ENCODE data around the gene REPS1.
"Not testable (repeated sequence)": the region's sequence is repeated elsewhere in the genome, so short reads cannot be mapped to it uniquely, and the experiment has no call there.

REPS1 gene

GRCh38 chr6:138966870-138967269, 21.2 kb downstream of the REPS1 start:
- DNase-seq, result no peak

DNA sequence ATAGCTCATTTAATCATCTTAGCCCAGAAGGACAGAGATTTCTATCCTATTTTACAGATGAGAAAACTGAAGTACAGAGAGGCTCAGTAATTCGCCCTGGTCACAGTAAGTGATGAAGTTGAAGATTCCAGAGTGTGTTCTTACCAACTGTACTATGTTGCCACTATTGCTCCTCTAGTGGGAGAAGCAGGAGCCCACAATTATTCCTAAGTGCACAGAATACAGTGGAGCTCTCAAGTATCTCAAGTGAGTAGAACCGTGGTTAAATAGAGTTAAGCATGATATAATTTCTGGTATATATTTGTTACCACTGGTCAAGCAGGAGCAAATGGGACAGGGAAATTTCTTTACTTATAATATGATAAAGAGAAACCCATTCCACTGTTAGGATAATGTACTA, 22.1 kb downstream of the REPS1 start:
- no peak for DNase-seq

- DNase-seq, result no peak
Measured at GRCh38 chr6:138965291-138965874, 22.7 kb downstream of the REPS1 start.

DNA sequence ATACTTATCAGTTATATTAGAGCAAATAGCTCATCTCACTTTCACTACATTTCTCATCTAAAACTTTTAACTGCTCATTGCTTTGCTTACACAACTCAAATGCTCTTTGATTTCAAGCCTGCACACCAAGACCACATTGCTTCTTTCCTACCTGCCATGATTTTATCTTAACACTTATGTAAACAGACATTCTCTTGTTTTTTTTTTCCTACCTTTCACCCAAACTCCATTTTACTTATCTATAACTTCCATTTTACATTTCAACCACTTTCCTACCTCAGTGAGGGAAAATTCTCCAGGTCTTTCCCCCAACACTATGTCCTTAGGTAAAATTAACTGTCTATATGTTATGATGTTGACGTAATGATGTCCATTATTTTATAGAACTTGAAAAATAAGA, 24.0 kb downstream of the REPS1 start:
- DNase-seq, result no peak

DNA sequence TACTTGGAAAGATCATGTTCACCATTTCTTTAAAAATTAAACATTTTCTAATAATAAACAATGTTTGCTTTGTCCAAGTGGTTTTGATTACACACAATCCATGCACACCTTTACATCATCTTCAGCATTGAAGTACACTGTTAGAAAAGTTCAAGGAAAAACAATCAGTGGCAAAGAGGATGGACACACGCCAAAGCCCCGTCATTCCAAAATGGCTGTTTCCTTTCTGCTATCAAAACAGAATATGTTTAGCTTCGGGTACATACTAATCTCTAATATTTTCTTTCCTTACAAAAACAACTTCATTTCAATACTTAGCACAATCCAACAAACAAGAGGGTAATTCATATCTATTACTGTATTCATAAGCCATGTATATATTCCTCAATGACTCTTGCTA, 24.5 kb downstream of the REPS1 start:
- DNase-seq, result no peak

DNA sequence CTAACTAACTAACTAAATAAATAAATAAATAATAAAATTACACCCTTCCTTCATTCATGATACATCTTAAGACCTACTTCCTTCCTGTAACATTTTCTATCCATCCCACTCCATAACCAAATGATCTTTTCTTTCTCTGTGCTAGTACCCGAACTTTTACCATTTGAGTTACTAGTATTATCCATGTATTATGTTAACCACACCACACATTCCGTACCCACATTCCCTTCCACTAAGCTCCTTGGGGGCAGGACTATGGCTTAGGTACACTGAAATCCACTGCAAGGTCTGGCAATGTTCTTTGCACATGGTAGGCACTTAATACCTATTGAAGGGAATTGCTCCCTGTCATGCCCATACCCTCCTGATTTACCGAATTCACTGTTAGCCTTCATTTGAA, 24.9 kb downstream of the REPS1 start:
- DNase-seq, result no peak

GRCh38 chr6:138959521-138959920, 28.5 kb downstream of the REPS1 start:
- no peak for DNase-seq

DNA sequence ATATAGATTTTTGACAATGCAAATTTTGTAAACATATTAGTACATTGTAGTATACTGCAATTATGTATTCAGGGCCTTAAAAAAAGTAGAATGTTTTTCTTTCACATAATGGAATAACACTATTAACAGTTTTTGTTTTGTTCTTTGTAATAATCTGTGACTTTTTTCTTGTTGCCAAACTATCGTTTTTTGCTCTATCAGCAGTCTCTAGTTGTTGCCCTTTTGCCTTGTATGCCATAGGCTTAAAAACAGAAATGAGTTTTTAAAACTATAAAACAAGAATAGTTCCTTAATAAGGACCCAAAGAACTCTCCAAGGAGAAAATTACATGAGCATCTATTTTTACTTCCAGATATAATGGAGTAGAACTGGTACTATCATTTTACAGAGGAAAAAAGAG, 29.5 kb downstream of the REPS1 start:
- DNase-seq, result no peak

- DNase-seq, result no peak
Measured at GRCh38 chr6:138957903-138958302, 30.1 kb downstream of the REPS1 start.

GRCh38 chr6:138957484-138957883, 30.6 kb downstream of the REPS1 start:
- no peak for DNase-seq

GRCh38 chr6:138956244-138956924, 31.7 kb downstream of the REPS1 start:
- no peak for DNase-seq

- no peak for DNase-seq
Measured at GRCh38 chr6:138955262-138955661, 32.8 kb downstream of the REPS1 start.

DNA sequence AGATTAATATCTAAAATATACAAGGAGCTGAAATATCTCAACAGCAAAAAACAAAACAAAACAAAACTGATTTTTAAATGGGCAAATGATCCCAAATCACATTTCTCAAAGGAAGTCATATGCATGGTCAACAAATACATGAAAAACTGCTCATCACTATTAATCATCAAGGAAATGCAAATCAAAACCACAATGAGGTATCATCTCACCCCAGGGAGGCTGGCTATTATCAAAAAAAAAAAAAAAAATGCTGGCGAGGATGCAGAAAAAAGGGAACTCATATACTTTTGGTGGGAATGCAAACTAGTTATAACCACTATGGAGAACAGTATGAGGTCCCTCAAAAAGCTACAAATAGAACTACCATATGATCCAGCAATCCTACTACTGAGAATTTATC, 34.6 kb downstream of the REPS1 start:
- DNase-seq, result no peak

DNA sequence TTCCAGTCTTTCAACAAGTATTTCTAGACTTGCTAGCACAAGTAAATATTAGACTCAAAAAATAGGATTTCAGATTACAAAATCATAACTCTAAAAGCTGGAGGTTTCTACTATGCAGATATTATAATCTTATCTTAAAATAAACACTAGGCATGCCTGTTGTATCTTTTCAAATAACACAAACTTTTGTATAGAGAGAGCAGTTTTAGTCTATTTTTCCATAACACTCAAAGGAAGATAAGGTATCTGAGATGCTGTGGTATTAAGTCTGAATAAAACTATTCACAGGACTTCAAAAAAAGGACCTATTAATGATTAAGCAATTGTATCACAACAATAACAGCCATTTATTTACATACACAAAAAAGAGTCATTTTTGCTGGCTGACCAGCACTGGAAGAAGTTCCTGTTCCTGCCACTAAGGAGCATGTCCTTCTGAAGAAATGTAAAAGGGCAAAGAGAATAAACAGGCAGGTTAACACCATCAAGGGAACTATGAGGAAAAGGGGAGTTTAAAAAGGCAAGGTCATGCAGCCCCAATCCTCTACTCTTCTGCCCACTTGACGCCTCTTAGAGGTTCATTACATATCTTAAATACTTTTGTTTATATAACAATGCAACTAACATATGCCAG, 39.4 kb downstream of the REPS1 start:
- no peak for DNase-seq

DNA sequence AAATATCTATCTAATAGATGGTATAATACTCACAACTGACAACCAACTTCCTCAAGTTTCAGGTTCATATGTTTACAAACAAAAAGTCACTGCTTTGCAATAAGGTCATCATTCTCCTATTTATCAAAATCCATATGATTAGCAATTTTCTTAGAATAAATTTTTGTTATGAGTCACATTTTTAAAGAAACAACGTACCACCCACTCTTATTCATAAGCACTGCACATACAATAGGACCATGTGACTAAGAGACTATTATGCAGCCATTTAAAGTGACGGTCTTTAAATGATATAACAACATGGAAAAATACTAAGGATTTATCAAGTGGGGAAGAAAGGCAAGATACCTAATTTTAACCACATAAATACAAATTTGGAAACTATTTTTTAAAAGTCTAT, 40.0 kb downstream of the REPS1 start:
- DNase-seq, result no peak

DNA sequence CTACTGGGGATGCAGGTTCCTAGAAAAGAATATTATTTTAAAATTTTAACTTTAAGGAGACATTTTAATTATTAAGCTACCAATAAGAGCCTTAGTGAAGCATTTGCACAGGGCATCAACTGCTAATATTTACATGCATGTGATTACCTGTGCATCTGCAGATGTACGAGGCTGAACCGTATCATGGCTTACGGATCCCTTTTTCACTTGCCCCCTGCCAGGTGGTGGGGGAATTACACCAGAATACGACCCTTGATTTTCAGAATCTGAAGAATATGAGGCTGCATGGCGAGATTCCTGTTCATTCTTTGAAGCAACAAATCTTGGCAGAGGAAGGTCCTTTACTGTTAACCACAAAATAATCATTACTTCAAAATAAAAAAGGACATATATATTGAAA, 42.7 kb downstream of the REPS1 start:
- no peak for DNase-seq

- no peak for DNase-seq
Measured at GRCh38 chr6:138944412-138944811, 43.6 kb downstream of the REPS1 start.

DNA sequence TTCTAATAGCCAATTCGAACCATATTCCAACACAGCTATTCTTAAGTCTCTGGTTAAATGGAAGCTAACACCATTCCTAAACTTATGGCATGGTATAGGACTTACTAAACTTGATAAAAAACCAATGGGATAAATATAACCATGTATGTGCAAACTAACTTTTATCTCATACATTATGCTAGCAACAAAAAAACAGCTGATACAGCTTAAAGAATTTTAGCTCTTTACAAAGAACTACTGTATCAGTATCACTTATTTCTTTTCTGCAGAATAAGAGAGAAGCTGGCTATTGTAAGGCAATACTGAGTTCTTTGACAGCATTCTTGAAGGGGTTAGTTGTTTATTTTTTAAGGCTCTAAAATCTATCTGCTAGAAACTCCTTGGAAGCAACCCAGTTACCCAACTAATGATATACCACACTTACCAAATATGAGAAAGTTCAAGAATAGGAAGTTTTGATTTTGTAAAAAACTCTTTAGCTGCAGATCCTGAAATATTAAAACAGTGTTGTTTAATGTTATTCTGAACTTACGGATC, 44.9 kb downstream of the REPS1 start:
- DNase-seq, result no peak

DNA sequence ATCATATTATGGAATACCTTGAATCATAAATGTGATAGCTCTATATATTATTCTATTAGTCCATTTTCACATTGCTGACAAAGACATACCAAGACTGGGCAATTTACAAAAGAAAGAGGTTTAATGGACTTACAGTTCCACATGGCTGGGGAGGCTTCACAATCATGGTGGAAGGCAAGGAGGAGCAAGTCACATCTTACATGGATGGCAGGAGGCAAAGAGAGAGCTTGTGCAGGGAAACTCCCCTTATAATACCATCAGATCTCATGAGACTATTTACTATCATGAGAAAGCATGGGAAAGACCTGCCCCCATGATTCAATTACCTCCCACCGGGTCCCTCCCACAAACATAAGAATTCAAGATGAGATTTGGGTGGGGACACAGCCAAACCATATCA, 51.2 kb downstream of the REPS1 start:
- DNase-seq, result not testable (repeated sequence)

DNA sequence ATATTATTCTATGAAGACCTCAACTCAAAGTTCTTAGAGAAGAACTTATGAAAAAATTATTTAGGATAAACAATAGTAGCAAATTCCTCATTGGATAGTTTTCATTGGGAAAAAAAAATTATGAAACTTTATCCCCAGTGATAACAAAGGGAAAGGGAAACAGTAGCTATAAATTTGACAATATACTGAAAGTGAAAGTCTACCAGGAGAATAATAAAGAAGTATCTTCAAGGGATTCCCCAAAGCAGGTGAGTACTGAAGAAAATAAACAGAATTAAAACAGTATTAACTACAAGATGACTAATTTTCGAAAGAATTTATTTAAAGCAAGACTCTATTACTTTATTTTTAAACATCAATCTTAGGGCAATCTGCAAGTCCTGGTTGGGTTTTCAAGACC, 56.4 kb downstream of the REPS1 start:
- DNase-seq, result no peak

- DNase-seq, result no peak
Measured at GRCh38 chr6:138926579-138926978, 61.5 kb downstream of the REPS1 start.

GRCh38 chr6:138925806-138926205, 62.2 kb downstream of the REPS1 start:
- no peak for DNase-seq

DNA sequence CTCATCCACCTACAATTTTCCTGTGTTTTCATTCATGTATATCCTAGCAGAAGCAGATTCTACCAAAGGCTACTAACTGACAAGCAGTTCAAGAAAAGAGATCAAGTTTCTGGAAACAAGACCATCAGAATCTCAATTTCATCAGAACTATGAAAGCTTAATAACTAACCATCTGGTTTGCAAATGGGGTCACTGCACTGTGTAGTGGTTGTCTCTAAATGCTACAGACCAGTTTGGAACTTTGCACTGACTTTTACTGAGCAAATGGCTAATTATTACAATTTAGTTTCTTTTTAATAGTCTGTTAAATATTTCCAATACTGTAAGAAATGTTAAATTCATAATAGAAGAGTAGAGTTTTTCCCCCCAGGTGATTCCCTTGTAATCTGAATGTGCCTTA, 64.5 kb downstream of the REPS1 start:
- DNase-seq, result no peak

GRCh38 chr6:138920906-138921305, 67.1 kb downstream of the REPS1 start:
- no peak for DNase-seq
